Natural killer cell (primary cell): ENCODE results near the gene SELENOV. TPM values are rescaled to one million over a fixed set of nuclear protein-coding genes. Genes with fewer than 3 reads are reported as not detected.

Experiments
- ATAC-seq, 3 donors: fragments of 150-1000 bp in 2 of 3; fragments of 200-7000 bp in 1 of 3; cut with Tn5 transposase; 1 replicate in 1 of 3; 2 replicates in 2 of 3; pipeline ENCODE4 v1.10.0; 2021; ENCODE audit warnings: mild to moderate bottlenecking in 2 of 3, moderate library complexity in 2 of 3
- DNase-seq, 2 donors: peaks; one replicate each; pipeline versions ENCODE4 v3.0.0 to v3.0.0-alpha.2; 2013 to 2021; ENCODE audit warnings: mixed read lengths in 1 of 2
- H3K27ac ChIP-seq: one replicate; pipeline ENCODE4 v1.5.1; 2013; ENCODE audit warnings: mild to moderate bottlenecking, low read length
- H3K27me3 ChIP-seq: one replicate; pipeline ENCODE4 v1.6.1; 2013; ENCODE audit warnings: low read length; ENCODE audit not compliant: control insufficient read depth, insufficient read depth
- H3K36me3 ChIP-seq: one replicate; pipeline ENCODE4 v1.6.1; 2013; ENCODE audit warnings: low read length; ENCODE audit not compliant: control insufficient read depth, insufficient read depth
- H3K4me1 ChIP-seq: one replicate; pipeline ENCODE4 v1.6.1; 2013; ENCODE audit warnings: low read length; ENCODE audit not compliant: control insufficient read depth, insufficient read depth
- H3K4me3 ChIP-seq: one replicate; pipeline ENCODE4 v1.5.1; 2013; ENCODE audit warnings: low read length
- H3K9me3 ChIP-seq: one replicate; pipeline ENCODE4 v1.6.1; 2013; ENCODE audit warnings: low read length; ENCODE audit not compliant: control insufficient read depth, insufficient read depth
- H3K27ac Mint-ChIP-seq, 2 donors: one replicate each; pipeline ENCODE4 v1.8.0; 2022; ENCODE audit warnings: mild to moderate bottlenecking in 2 of 2, mixed read lengths in 2 of 2, moderate library complexity in 1 of 2
- H3K27me3 Mint-ChIP-seq, 2 donors: one replicate each; pipeline ENCODE4 v1.8.0; 2022; ENCODE audit warnings: low read depth in 2 of 2, mixed read lengths in 2 of 2
- H3K36me3 Mint-ChIP-seq: one replicate; pipeline ENCODE4 v1.8.0; 2022; ENCODE audit warnings: mixed read lengths
- H3K4me1 Mint-ChIP-seq, 2 donors: one replicate each; pipeline ENCODE4 v1.8.0; 2022; ENCODE audit warnings: mixed read lengths in 2 of 2
- H3K4me3 Mint-ChIP-seq: one replicate; pipeline ENCODE4 v1.8.0; 2022; ENCODE audit warnings: mild to moderate bottlenecking, moderate library complexity, mixed read lengths
- H3K9me3 Mint-ChIP-seq, 2 donors: one replicate each; pipeline ENCODE4 v1.8.0; 2022; ENCODE audit warnings: mixed read lengths in 2 of 2
- CTCF ChIP-seq: fragments of 200-600 bp; IDR thresholded peaks from one replicate; pipeline ENCODE4 v1.8.0; 2022; ENCODE audit warnings: antibody characterized with exemption
- WGBS: methylation state at CpG from one replicate; pipeline ENCODE4 v1.1.7; 2013; ENCODE audit warnings: missing lambda C conversion rate; ENCODE audit not compliant: insufficient coverage; 5-methylcytosine and 5-hydroxymethylcytosine counted together
- intact Hi-C: fragments of 100-400 bp; cut with micrococcal nuclease; formaldehyde crosslinking; loops from one replicate; pipeline ENCODE4 v1.14.2; 2022
- total RNA-seq, 4 donors: library from RNA; stranded (reverse); fragments of 120-200 nt in 1 of 4; gene quantifications; one replicate each; pipeline versions ENCODE4 v1.2.3 to v1.2.4, GENCODE V29; 2013 to 2022

SELENOV gene
- not detected for total RNA-seq
- not detected for total RNA-seq (2013)

DNA sequence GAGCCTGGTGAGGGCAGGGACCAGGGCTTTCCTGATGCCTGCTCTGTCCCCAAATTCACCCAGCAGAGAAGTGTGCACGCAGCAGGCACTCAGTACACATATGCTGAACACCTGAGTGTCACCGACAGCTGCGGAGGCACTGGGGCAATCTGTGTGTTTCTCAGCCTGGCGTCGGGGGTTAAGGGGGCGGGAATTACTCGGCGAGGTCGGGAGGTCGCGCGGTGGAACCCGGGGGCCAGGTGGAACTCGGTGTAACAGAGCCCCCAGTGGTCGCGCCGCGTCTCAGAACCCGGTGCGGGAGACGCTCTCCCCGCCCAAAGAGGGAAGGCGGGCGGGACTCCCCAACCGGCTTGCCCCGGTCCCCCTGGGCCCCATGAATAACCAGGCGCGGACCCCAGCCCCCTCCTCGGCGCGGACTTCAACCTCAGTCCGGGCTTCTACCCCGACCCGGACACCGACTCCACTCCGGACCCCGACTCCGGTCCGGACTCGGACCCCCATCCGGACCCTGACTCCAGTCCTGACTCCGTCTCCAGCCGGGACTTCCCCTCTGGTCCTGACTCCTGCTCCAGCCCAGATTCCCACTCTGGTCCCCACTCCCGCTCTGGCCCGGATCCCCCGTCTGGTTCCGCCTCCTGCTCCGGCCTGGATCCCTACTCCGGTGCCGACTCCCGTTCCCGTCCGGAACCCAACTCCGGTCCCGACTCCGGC lies at the start of gene SELENOV:
Gene SELENOV (plus strand): TSS at position 300 of the 711 bp plus-strand sequence. CDS start 74 bp downstream, at position 374.
- peak in 2 of 3 donors; percentile 49 to 61 for ATAC-seq
- DNase-seq = peak in 1 of 2 donors; percentile 52
- H3K27me3 Mint-ChIP-seq = peaks cover 34 to 40% of the 10 kb centered on the region in 2 donors
- H3K36me3 ChIP-seq = no peaks in the 10 kb centered on the region
- H3K36me3 Mint-ChIP-seq = no peaks in the 10 kb centered on the region
- 3% methylated on average over 56 of the region's 56 CpGs for WGBS
- no peaks in the 10 kb centered on the region for H3K9me3 Mint-ChIP-seq
- H3K4me1 Mint-ChIP-seq = peaks cover 6 to 19% of the 10 kb centered on the region in 2 donors
- intact Hi-C loops = no loop called here
- no peaks in the 10 kb centered on the region for H3K9me3 ChIP-seq
- peak within 1 kb of the TSS; percentile 18 for H3K4me3 ChIP-seq
- no peak within 1 kb of the TSS for H3K27ac ChIP-seq
- no peak within 1 kb of the TSS for H3K27ac Mint-ChIP-seq
- H3K4me3 Mint-ChIP-seq = peak within 1 kb of the TSS; percentile 49
- peaks cover 13% of the 10 kb centered on the region for H3K4me1 ChIP-seq
- no peak for TF ChIP-seq CTCF
- H3K27me3 ChIP-seq = peaks cover 34% of the 10 kb centered on the region

GRCh38 chr19:39465956-39466747 lies 48.8 kb upstream of the SELENOV start:
- Histone ChIP-seq H3K9me3 (no peaks in the 10 kb centered on the region), H3K36me3 (peaks cover 74% of the 10 kb centered on the region), H3K27ac (no peak overlapping the region), H3K4me3 (no peak overlapping the region), H3K27me3 (no peaks in the 10 kb centered on the region), H3K4me1 (no peaks in the 10 kb centered on the region)
- TF ChIP-seq CTCF = no peak
- H3K27me3 Mint-ChIP-seq = no peaks in the 10 kb centered on the region
- H3K4me3 Mint-ChIP-seq = no peak overlapping the region
- DNase-seq (no peak), ATAC-seq (no peak)
- H3K36me3 Mint-ChIP-seq = peaks cover 7% of the 10 kb centered on the region
- H3K27ac Mint-ChIP-seq = peak overlapping the region in 1 of 2 donors; percentile 36
- no peaks in the 10 kb centered on the region for H3K9me3 Mint-ChIP-seq
- intact Hi-C loops = no loop called here
- peaks cover 5% of the 10 kb centered on the region in 2 donors for H3K4me1 Mint-ChIP-seq
- 98% methylated on average over 16 of the region's 18 CpGs for WGBS

GRCh38 chr19:39467941-39468340 lies 47.0 kb upstream of the SELENOV start:
- TF ChIP-seq CTCF = no peak
- Mint-ChIP-seq H3K27me3 (no peaks in the 10 kb centered on the region), H3K4me3 (no peak overlapping the region), H3K4me1 (peaks cover 13 to 16% of the 10 kb centered on the region in 2 donors), H3K9me3 (no peaks in the 10 kb centered on the region), H3K27ac (no peak overlapping the region), H3K36me3 (peaks cover 13% of the 10 kb centered on the region)
- Histone ChIP-seq H3K27me3 (no peaks in the 10 kb centered on the region), H3K27ac (no peak overlapping the region), H3K36me3 (peaks cover 90% of the 10 kb centered on the region), H3K4me1 (no peaks in the 10 kb centered on the region), H3K9me3 (no peaks in the 10 kb centered on the region), H3K4me3 (no peak overlapping the region)
- intact Hi-C loops = no loop called here
- ATAC-seq (no peak), DNase-seq (no peak)
- WGBS = 95% methylated on average over 7 of the region's 7 CpGs
